ENCODE data around the gene ANTXRL. TPM values are rescaled to one million over a fixed set of nuclear protein-coding genes. Genes with fewer than 3 reads are reported as not detected.

ANTXRL gene
- total and polyA plus RNA-seq, 7 experiments from 2014 or later, result 0.97 TPM; not detected in 6

GRCh38 chr10:46288601-46289206 is 1.9 kb downstream of the ANTXRL start:
- no peak for DNase-seq
- Mint-ChIP-seq H3K27ac (no peak overlapping the region), H3K9me3 (no peaks in the 10 kb centered on the region), H3K36me3 (no peaks in the 10 kb centered on the region), H3K27me3 (peaks cover 0 to 19% (median 0%) of the 10 kb centered on the region in 5 donors), H3K4me1 (peaks cover 8 to 25% (median 12%) of the 10 kb centered on the region in 7 donors), H3K4me3 (no peak overlapping the region)
- no peaks in the 10 kb centered on the region for H3K9me3 ChIP-seq (ENCODE audit: control insufficient read depth in 2 of 3, low read length in 3 of 3)
- no peak overlapping the region for H3K27ac ChIP-seq (ENCODE audit: low read depth, low read length)
- ATAC-seq, result no peak
- POLR2A ChIA-PET, result interaction anchor here (1.2 kb wide), 1 partner anchor 20 kb away, joined by 3 read pairs; no protein-coding TSS in a partner anchor
- H3K4me1 ChIP-seq (ENCODE audit: control insufficient read depth in 2 of 2, insufficient read depth in 2 of 2, low read length in 2 of 2), result peaks cover 0 to 4% of the 10 kb centered on the region in 2 donors
- H3K27me3 ChIP-seq (ENCODE audit: control insufficient read depth in 2 of 2, insufficient read depth in 2 of 2, low read length in 2 of 2), result no peaks in the 10 kb centered on the region
- intact Hi-C loops (cut with micrococcal nuclease), result no loop called here
- H3K4me3 ChIP-seq (ENCODE audit: low read length), result no peak overlapping the region
- no peaks in the 10 kb centered on the region for H3K36me3 ChIP-seq (ENCODE audit: control insufficient read depth in 2 of 3, insufficient read depth in 3 of 3, low read length in 3 of 3)
- CTCF ChIA-PET, result no interaction called here

GRCh38 chr10:46289209-46289810 is 2.5 kb downstream of the ANTXRL start:
- DNase-seq (no peak), ATAC-seq (no peak)
- Histone ChIP-seq H3K4me3 (ENCODE audit: low read length) (no peak overlapping the region), H3K27ac (ENCODE audit: low read depth, low read length) (no peak overlapping the region), H3K36me3 (ENCODE audit: control insufficient read depth in 2 of 3, insufficient read depth in 3 of 3, low read length in 3 of 3) (no peaks in the 10 kb centered on the region), H3K9me3 (ENCODE audit: control insufficient read depth in 2 of 3, low read length in 3 of 3) (no peaks in the 10 kb centered on the region), H3K27me3 (ENCODE audit: control insufficient read depth in 2 of 2, insufficient read depth in 2 of 2, low read length in 2 of 2) (no peaks in the 10 kb centered on the region), H3K4me1 (ENCODE audit: control insufficient read depth in 2 of 2, insufficient read depth in 2 of 2, low read length in 2 of 2) (peaks cover 0 to 4% of the 10 kb centered on the region in 2 donors)
- peaks cover 0 to 17% (median 0%) of the 10 kb centered on the region in 5 donors for H3K27me3 Mint-ChIP-seq
- intact Hi-C loops (cut with micrococcal nuclease), result no loop called here
- no peaks in the 10 kb centered on the region for H3K36me3 Mint-ChIP-seq
- POLR2A ChIA-PET, result interaction anchor here (1.2 kb wide), 1 partner anchor 21 kb away, joined by 3 read pairs; no protein-coding TSS in a partner anchor
- H3K9me3 Mint-ChIP-seq, result no peaks in the 10 kb centered on the region
- H3K4me1 Mint-ChIP-seq, result peaks cover 5 to 19% (median 6%) of the 10 kb centered on the region in 7 donors
- no peak overlapping the region for H3K27ac Mint-ChIP-seq
- H3K4me3 Mint-ChIP-seq, result no peak overlapping the region
- CTCF ChIA-PET, result no interaction called here

GRCh38 chr10:46290101-46290886 is 3.5 kb downstream of the ANTXRL start:
- H3K27ac Mint-ChIP-seq, result no peak overlapping the region
- H3K9me3 Mint-ChIP-seq, result no peaks in the 10 kb centered on the region
- peaks cover 1 to 14% (median 1%) of the 10 kb centered on the region in 7 donors for H3K4me1 Mint-ChIP-seq
- ChIA-PET POLR2A (interaction anchor here (0.9 to 2.3 kb wide), 3 partner anchors 11 to 22 kb away, joined by 3 to 8 read pairs (median 3); no protein-coding TSS in a partner anchor), CTCF (interaction anchor here (1.3 kb wide), 1 partner anchor 27 kb away, joined by 4 read pairs; no protein-coding TSS in a partner anchor)
- Histone ChIP-seq H3K27ac (ENCODE audit: low read depth, low read length) (no peak overlapping the region), H3K4me1 (ENCODE audit: control insufficient read depth in 2 of 2, insufficient read depth in 2 of 2, low read length in 2 of 2) (peaks cover 0 to under 1% of the 10 kb centered on the region in 2 donors), H3K36me3 (ENCODE audit: control insufficient read depth in 2 of 3, insufficient read depth in 3 of 3, low read length in 3 of 3) (no peaks in the 10 kb centered on the region), H3K4me3 (ENCODE audit: low read length) (no peak overlapping the region), H3K9me3 (ENCODE audit: control insufficient read depth in 2 of 3, low read length in 3 of 3) (no peaks in the 10 kb centered on the region), H3K27me3 (ENCODE audit: control insufficient read depth in 2 of 2, insufficient read depth in 2 of 2, low read length in 2 of 2) (no peaks in the 10 kb centered on the region)
- no peak for DNase-seq
- no peak for ATAC-seq
- intact Hi-C loops (cut with micrococcal nuclease), result no loop called here
- no peaks in the 10 kb centered on the region for H3K36me3 Mint-ChIP-seq
- no peak overlapping the region for H3K4me3 Mint-ChIP-seq
- H3K27me3 Mint-ChIP-seq, result peaks cover 0 to 17% (median 0%) of the 10 kb centered on the region in 5 donors

GRCh38 chr10:46291817-46292572 is 5.2 kb downstream of the ANTXRL start:
- CTCF ChIA-PET, result no interaction called here
- no peaks in the 10 kb centered on the region for H3K4me1 ChIP-seq (ENCODE audit: control insufficient read depth in 2 of 2, insufficient read depth in 2 of 2, low read length in 2 of 2)
- no peaks in the 10 kb centered on the region for H3K27me3 ChIP-seq (ENCODE audit: control insufficient read depth in 2 of 2, insufficient read depth in 2 of 2, low read length in 2 of 2)
- POLR2A ChIA-PET, result interaction anchor here (2.3 kb wide), 1 partner anchor 23 kb away, joined by 8 read pairs; no protein-coding TSS in a partner anchor
- no peaks in the 10 kb centered on the region for H3K9me3 ChIP-seq (ENCODE audit: control insufficient read depth in 2 of 3, low read length in 3 of 3)
- H3K27ac ChIP-seq (ENCODE audit: low read depth, low read length), result no peak overlapping the region
- Mint-ChIP-seq H3K36me3 (no peaks in the 10 kb centered on the region), H3K27ac (no peak overlapping the region), H3K9me3 (no peaks in the 10 kb centered on the region), H3K4me1 (peaks cover 0 to 12% (median 0%) of the 10 kb centered on the region in 7 donors), H3K4me3 (no peak overlapping the region), H3K27me3 (peaks cover 0 to 17% (median 0%) of the 10 kb centered on the region in 5 donors)
- ATAC-seq, result no peak
- DNase-seq, result peak in 1 of 9 donors; percentile 7
- intact Hi-C loops (cut with micrococcal nuclease), result no loop called here
- H3K4me3 ChIP-seq (ENCODE audit: low read length), result no peak overlapping the region
- H3K36me3 ChIP-seq (ENCODE audit: control insufficient read depth in 2 of 3, insufficient read depth in 3 of 3, low read length in 3 of 3), result no peaks in the 10 kb centered on the region

GRCh38 chr10:46292573-46293023 is 5.8 kb downstream of the ANTXRL start:
- ATAC-seq, result no peak
- H3K4me3 Mint-ChIP-seq, result no peak overlapping the region

GRCh38 chr10:46293228-46293627 is 6.4 kb downstream of the ANTXRL start:
- ChIA-PET POLR2A (no interaction called here), CTCF (no interaction called here)
- Mint-ChIP-seq H3K36me3 (peaks cover 0 to 1% (median 0%) of the 10 kb centered on the region in 5 donors), H3K9me3 (no peaks in the 10 kb centered on the region), H3K4me1 (peaks cover 5 to 17% (median 7%) of the 10 kb centered on the region in 7 donors), H3K27me3 (peaks cover 0 to 17% (median 0%) of the 10 kb centered on the region in 5 donors), H3K4me3 (no peak overlapping the region), H3K27ac (peak overlapping the region in 2 of 9 donors; percentile 36 to 83)
- Histone ChIP-seq H3K9me3 (ENCODE audit: control insufficient read depth in 2 of 3, low read length in 3 of 3) (no peaks in the 10 kb centered on the region), H3K27me3 (ENCODE audit: control insufficient read depth in 2 of 2, insufficient read depth in 2 of 2, low read length in 2 of 2) (no peaks in the 10 kb centered on the region), H3K36me3 (ENCODE audit: control insufficient read depth in 2 of 3, insufficient read depth in 3 of 3, low read length in 3 of 3) (no peaks in the 10 kb centered on the region), H3K4me1 (ENCODE audit: control insufficient read depth in 2 of 2, insufficient read depth in 2 of 2, low read length in 2 of 2) (peaks cover 0 to 4% of the 10 kb centered on the region in 2 donors), H3K4me3 (ENCODE audit: low read length) (no peak overlapping the region), H3K27ac (ENCODE audit: low read depth, low read length) (no peak overlapping the region)
- intact Hi-C loops (cut with micrococcal nuclease), result no loop called here
- ATAC-seq (no peak), DNase-seq (no peak)

More at GRCh38 chr10:46292573-46293023, 5.8 kb downstream of the ANTXRL start:
- intact Hi-C loops (cut with micrococcal nuclease), result no loop called here
- Mint-ChIP-seq H3K36me3 (no peaks in the 10 kb centered on the region), H3K27me3 (peaks cover 0 to 17% (median 0%) of the 10 kb centered on the region in 5 donors), H3K4me1 (peaks cover 0 to 12% (median 2%) of the 10 kb centered on the region in 7 donors), H3K9me3 (no peaks in the 10 kb centered on the region), H3K27ac (no peak overlapping the region)
- ChIA-PET CTCF (no interaction called here), POLR2A (interaction anchor here (2.3 kb wide), 1 partner anchor 23 kb away, joined by 8 read pairs; no protein-coding TSS in a partner anchor)
- Histone ChIP-seq H3K9me3 (ENCODE audit: control insufficient read depth in 2 of 3, low read length in 3 of 3) (no peaks in the 10 kb centered on the region), H3K4me1 (ENCODE audit: control insufficient read depth in 2 of 2, insufficient read depth in 2 of 2, low read length in 2 of 2) (no peaks in the 10 kb centered on the region), H3K27me3 (ENCODE audit: control insufficient read depth in 2 of 2, insufficient read depth in 2 of 2, low read length in 2 of 2) (no peaks in the 10 kb centered on the region), H3K27ac (ENCODE audit: low read depth, low read length) (no peak overlapping the region), H3K4me3 (ENCODE audit: low read length) (no peak overlapping the region), H3K36me3 (ENCODE audit: control insufficient read depth in 2 of 3, insufficient read depth in 3 of 3, low read length in 3 of 3) (no peaks in the 10 kb centered on the region)
- peak in 1 of 9 donors; percentile 12 for DNase-seq

Data from naive thymus-derived CD4-positive, alpha-beta T cell (primary cell).